AG04450 (cell line): ENCODE measurements around the gene LRRC19. TPM values are rescaled to one million over a fixed set of nuclear protein-coding genes. Genes with fewer than 3 reads are reported as not detected.

Source experiments
- CTCF ChIA-PET: fragments of 300-600, 350-600 bp; formaldehyde crosslinking; extraction: SDS; loops from one replicate; lab custom pipeline; 2022; ENCODE audit warnings: antibody characterized with exemption, inconsistent platforms; lab: Charles Lee
- POLR2A ChIA-PET: fragments of 350-600 bp; formaldehyde crosslinking; extraction: SDS; loops from one replicate; lab custom pipeline; 2021; ENCODE audit warnings: antibody characterized with exemption, inconsistent platforms; lab: Yijun Ruan, JAX
- DNase-seq: peaks from one replicate; pipeline ENCODE4 v3.0.0-alpha.2; 2011; ENCODE audit warnings: low read depth, low spot score
- H3K27ac ChIP-seq: one replicate; pipeline ENCODE4 v1.5.1; 2012; ENCODE audit warnings: low read depth, low read length, control low read depth
- H3K27me3 ChIP-seq: one replicate; pipeline ENCODE4 v1.6.0; 2012; ENCODE audit warnings: low read length; ENCODE audit not compliant: control insufficient read depth, insufficient read depth
- H3K4me3 ChIP-seq: 2 replicates; pipeline ENCODE4 v1.5.1; 2011; ENCODE audit warnings: mild to moderate bottlenecking, low read depth, low read length, control low read depth
- H3K9me3 ChIP-seq: 2 replicates; pipeline ENCODE4 v1.5.1; 2012; ENCODE audit warnings: low read length; ENCODE audit not compliant: control insufficient read depth, insufficient read depth
- CTCF ChIP-seq: IDR thresholded peaks from 2 replicates; pipeline ENCODE4 v1.5.1; 2011; ENCODE audit warnings: low read depth, low read length, control low read depth, inconsistent platforms
- polyA plus RNA-seq: library from polyadenylated mRNA; depleted of rRNA; stranded (reverse); fragments of >200 nt; gene quantifications from 2 replicates; pipeline ENCODE4 v1.2.3, GENCODE V29; 2011; rRNA removed

Gene LRRC19
- polyA plus RNA-seq, 1 experiment = not detected

- TF ChIP-seq CTCF = no peak
- ChIA-PET POLR2A (interaction anchor here (0.7 to 1.7 kb wide), 2 partner anchors 9 to 177 kb away, joined by 3 to 15 read pairs; partner anchors contain the start of gene IFT74), CTCF (no interaction called here)
- H3K4me3 ChIP-seq = peak within 1 kb of the TSS; percentile 92
- H3K27me3 ChIP-seq = no peaks in the 10 kb centered on the region
- peak; percentile 63 for DNase-seq
- H3K9me3 ChIP-seq = peaks cover 5% of the 10 kb centered on the region; the same call in 1 of the 2 replicates
- peak within 1 kb of the TSS; percentile 100 for H3K27ac ChIP-seq
Observed at GRCh38 chr9:26946753-26947727, 58.4 kb downstream of the LRRC19 start, which contains the start of gene PLAA. PLAA (minus strand) TSS chr9:26947242; CDS start chr9:26947045, 197 bp downstream.

- CTCF ChIA-PET = no interaction called here
Observed at GRCh38 chr9:26945591-26945990, 59.9 kb downstream of the LRRC19 start.

More at GRCh38 chr9:26945591-26945990, 59.9 kb downstream of the LRRC19 start:
- Histone ChIP-seq H3K4me3 (peak overlapping the region; percentile 92), H3K27ac (no peak overlapping the region), H3K27me3 (no peaks in the 10 kb centered on the region), H3K9me3 (peaks cover 5% of the 10 kb centered on the region; the same call in 1 of the 2 replicates)
- POLR2A ChIA-PET = interaction anchor here (1.1 kb wide), 1 partner anchor 10 kb away, joined by 3 read pairs; no protein-coding TSS in a partner anchor
- no peak for TF ChIP-seq CTCF
- DNase-seq = no peak

Other genes starting within 250 kb of the LRRC19 start
- gene CAAP1, start 112.9 kb downstream of the LRRC19 start, polyA plus RNA-seq = 16.5 and 21.8 TPM in 2 replicates
- 21.8 and 27.3 TPM in 2 replicates for gene PLAA, start 58.4 kb downstream of the LRRC19 start, polyA plus RNA-seq
- gene IFT74, start 49.3 kb downstream of the LRRC19 start, polyA plus RNA-seq = 9.4 and 15.6 TPM in 2 replicates
- gene TEK, start 103.6 kb upstream of the LRRC19 start, polyA plus RNA-seq = 34.6 and 35.2 TPM in 2 replicates